Panc1 (cell line): Measurements from ENCODE around the gene RPL37A. TPM values are rescaled to one million over a fixed set of nuclear protein-coding genes. Genes with fewer than 3 reads are reported as not detected.

Experiments
- ATAC-seq: fragments of 200-7000 bp; cut with Tn5 transposase; 2 replicates; pipeline ENCODE4 v1.9.1; 2020; ENCODE audit warnings: mild to moderate bottlenecking, moderate library complexity
- BruUV-seq: library from RNA; stranded (reverse); fragments of 400-500 nt; replicated peaks from 2 replicates; lab custom pipeline; 2021; lab: Mats Ljungman, UMichigan
- CTCF ChIA-PET: fragments of 300-600 bp; sonication (Branson Sonifier 250); formaldehyde crosslinking; loops from one replicate; lab custom pipeline; 2022; ENCODE audit warnings: antibody characterized with exemption; lab: Charles Lee
- POLR2A ChIA-PET: fragments of 300-600 bp; sonication (Branson Sonifier 250); formaldehyde crosslinking; loops from one replicate; lab custom pipeline; 2022; ENCODE audit warnings: antibody characterized with exemption; lab: Charles Lee
- DNase-seq: peaks from one replicate; pipeline ENCODE4 v3.0.0-alpha.2; 2010; ENCODE audit warnings: low read depth, low spot score
- H3K27ac ChIP-seq: 2 replicates; pipeline ENCODE4 v1.5.1; 2011; ENCODE audit warnings: mild to moderate bottlenecking, low read length, inconsistent platforms
- H3K27me3 ChIP-seq: fragments of 200-500 bp; sonication (Bioruptor generic); 2 replicates; pipeline ENCODE4 v1.6.0; 2014; ENCODE audit warnings: low read length, inconsistent platforms; ENCODE audit not compliant: control insufficient read depth, insufficient read depth
- H3K36me3 ChIP-seq: fragments of 200-500 bp; sonication (Bioruptor generic); 2 replicates; pipeline ENCODE4 v1.5.1; 2014; ENCODE audit warnings: inconsistent platforms, mild to moderate bottlenecking, low read length, moderate library complexity; ENCODE audit not compliant: control insufficient read depth, insufficient read depth
- H3K4me1 ChIP-seq: 2 replicates; pipeline ENCODE4 v1.5.1; 2011; ENCODE audit warnings: inconsistent platforms, mild to moderate bottlenecking, low read length, moderate library complexity; ENCODE audit not compliant: control insufficient read depth, insufficient read depth
- H3K4me3 ChIP-seq, 2 experiments: 2 replicates each; pipeline ENCODE4 v1.5.1; 2011 to 2012; ENCODE audit warnings: low read depth in 2 of 2, low read length in 2 of 2, mild to moderate bottlenecking in 2 of 2, inconsistent platforms in 1 of 2, moderate library complexity in 1 of 2
- H3K9me3 ChIP-seq: fragments of 200-500 bp; sonication (Bioruptor generic); 2 replicates; pipeline ENCODE4 v1.5.1; 2014; ENCODE audit warnings: low read depth, mild to moderate bottlenecking, inconsistent platforms, low read length, moderate library complexity; ENCODE audit not compliant: control insufficient read depth, insufficient read depth
- CTCF ChIP-seq: fragments of 450-650 bp; IDR thresholded peaks from 2 replicates; pipeline ENCODE4 v1.5.1; 2017; ENCODE audit warnings: mild to moderate bottlenecking
- POLR2AphosphoS5 ChIP-seq: IDR thresholded peaks from 2 replicates; pipeline ENCODE4 v1.6.1; 2012; ENCODE audit warnings: mild to moderate bottlenecking, low read depth, low read length, moderate library complexity
- REST ChIP-seq, 2 experiments: IDR thresholded peaks; 2 replicates each; pipeline ENCODE4 v1.6.1; 2011 to 2012; ENCODE audit warnings: low read depth in 2 of 2, control low read depth in 1 of 2, low read length in 1 of 2, mild to moderate bottlenecking in 1 of 2, moderate library complexity in 1 of 2; ENCODE audit not compliant: insufficient read depth in 1 of 2
- SIN3A ChIP-seq: IDR thresholded peaks from 2 replicates; pipeline ENCODE4 v1.6.1; 2012; ENCODE audit warnings: low read depth, mild to moderate bottlenecking, low read length, moderate library complexity, borderline replicate concordance; ENCODE audit not compliant: insufficient read depth
- TCF7L2 ChIP-seq: IDR thresholded peaks from 2 replicates; pipeline ENCODE4 v1.6.1; 2011; ENCODE audit warnings: mild to moderate bottlenecking, low read depth, low read length, inconsistent platforms
- in situ Hi-C: cut with HindIII; loops from 2 replicates; pipeline ENCODE4 v1.10.0; 2016; ENCODE audit warnings: low sequenced_read_pairs, low pct_unique_long_range_greater_than_20kb
- intact Hi-C: fragments of 100-400 bp; cut with micrococcal nuclease; formaldehyde crosslinking; loops from one replicate; pipeline ENCODE4 v1.10.0; 2022; ENCODE audit not compliant: unreplicated experiment
- total RNA-seq: library from RNA; stranded (reverse); gene quantifications from one replicate; pipeline ENCODE4 v1.2.1, GENCODE V29; 2021; ENCODE audit not compliant: unreplicated experiment

Gene RPL37A
- total RNA-seq, 1 experiment from 2014 or later, result 1,826 TPM

DNA sequence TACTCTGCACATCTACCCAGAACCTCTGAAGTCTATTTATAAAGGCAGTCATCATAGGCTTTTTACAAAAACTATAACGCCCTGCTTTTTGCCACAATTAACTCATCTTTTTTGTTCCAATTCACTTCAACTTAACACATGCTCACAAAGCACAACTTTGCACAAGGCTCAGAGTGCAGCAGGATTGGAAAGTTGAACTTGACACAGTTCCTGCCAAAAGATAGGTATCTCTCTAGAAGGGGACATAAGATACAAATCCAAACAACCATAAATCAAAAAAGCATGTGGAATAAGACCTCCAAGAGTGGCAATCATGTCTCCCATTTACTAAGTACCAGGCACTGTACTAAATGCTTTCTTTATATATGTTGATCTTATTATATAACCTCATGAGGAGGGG, 36.2 kb downstream of the RPL37A start:
- no TSS peak for BruUV-seq
- in situ Hi-C loops (no loop called here), intact Hi-C loops (no loop called here)
- H3K27ac ChIP-seq, result no peak overlapping the region
- no peaks in the 10 kb centered on the region for H3K36me3 ChIP-seq
- DNase-seq, result no peak
- H3K4me1 ChIP-seq, result no peaks in the 10 kb centered on the region; the same call in 1 of the 2 replicates
- H3K27me3 ChIP-seq, result no peaks in the 10 kb centered on the region
- no peak; the same call in 1 of the 2 replicates for ATAC-seq
- H3K9me3 ChIP-seq, result no peaks in the 10 kb centered on the region
- TF ChIP-seq SIN3A, result no peak
- no peak for TF ChIP-seq POLR2AphosphoS5
- TF ChIP-seq REST (IDR thresholded peaks at IDR 0.05; ENCODE audit: insufficient read depth in 1 of 2, low read depth in 2 of 2, low read length in 1 of 2), result no peak
- no peak for TF ChIP-seq CTCF
- no peak for TF ChIP-seq TCF7L2
- no peak overlapping the region for H3K4me3 ChIP-seq
- ChIA-PET CTCF (no interaction called here), POLR2A (no interaction called here)

DNA sequence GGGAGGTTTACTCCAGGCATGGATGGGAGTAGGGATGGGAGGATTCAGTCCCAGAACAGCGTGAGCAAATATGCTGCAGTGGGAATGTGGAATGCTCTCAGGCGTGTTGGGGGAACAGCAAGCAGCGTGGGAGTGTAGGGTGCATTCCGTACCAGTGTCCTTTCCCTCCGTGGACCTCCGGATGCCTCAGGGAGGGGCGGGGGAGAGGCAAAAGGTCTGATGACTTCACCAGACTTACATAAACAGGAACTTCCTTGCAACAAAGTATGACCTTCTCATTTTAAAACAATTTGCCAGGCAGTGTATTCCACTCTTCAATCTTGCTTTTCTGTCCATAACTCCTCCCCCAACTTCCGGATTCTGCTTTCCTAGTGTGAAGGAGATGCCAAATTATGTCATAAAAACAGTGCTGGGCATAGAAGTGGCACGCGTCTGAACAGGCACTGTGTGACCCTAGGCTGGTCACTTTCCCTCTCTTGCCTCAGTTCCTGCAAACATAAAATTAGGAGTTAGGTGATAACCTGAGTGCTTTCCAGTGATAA, 36.9 kb downstream of the RPL37A start:
- Histone ChIP-seq H3K27me3 (no peaks in the 10 kb centered on the region), H3K36me3 (no peaks in the 10 kb centered on the region), H3K4me1 (no peaks in the 10 kb centered on the region; the same call in 1 of the 2 replicates), H3K4me3 (no peak overlapping the region), H3K9me3 (no peaks in the 10 kb centered on the region), H3K27ac (no peak overlapping the region)
- ChIA-PET POLR2A (no interaction called here), CTCF (no interaction called here)
- DNase-seq, result no peak
- in situ Hi-C loops (no loop called here), intact Hi-C loops (no loop called here)
- ATAC-seq, result peak; percentile 47
- no peak for TF ChIP-seq CTCF
- no peak for TF ChIP-seq REST (IDR thresholded peaks at IDR 0.05; ENCODE audit: insufficient read depth in 1 of 2, low read depth in 2 of 2, low read length in 1 of 2)
- no peak for TF ChIP-seq POLR2AphosphoS5
- no peak for TF ChIP-seq SIN3A
- no peak for TF ChIP-seq TCF7L2
- no TSS peak for BruUV-seq
